ENCODE results near the gene MBD2.

GRCh38 chr18:54251606-54252390 lies 27.3 kb upstream of the MBD2 start:
- TF ChIP-seq ZNF596 (tag by site-specific recombination; IDR thresholded peaks at IDR 0.05) (no peak), ZNF274 (IDR thresholded peaks at IDR 0.05; ENCODE audit: low read length) (no peak), ZNF274 (tag by site-specific recombination; IDR thresholded peaks at IDR 0.05; ENCODE audit: borderline replicate concordance) (no peak), SP3 (tag by site-specific recombination; IDR thresholded peaks at IDR 0.05) (no peak), CTCF (tag by site-specific recombination; IDR thresholded peaks at IDR 0.05) (no peak), ZNF488 (tag by site-specific recombination; IDR thresholded peaks at IDR 0.05) (no peak), MZF1 (tag by site-specific recombination; IDR thresholded peaks at IDR 0.05; ENCODE audit: borderline replicate concordance) (no peak), PRDM10 (tag by site-specific recombination; IDR thresholded peaks at IDR 0.05) (no peak), ZNF623 (tag by site-specific recombination; IDR thresholded peaks at IDR 0.05) (no peak), KLF1 (tag by site-specific recombination; IDR thresholded peaks at IDR 0.05) (no peak), YY1 (tag by site-specific recombination; IDR thresholded peaks at IDR 0.05) (no peak), SETDB1 (IDR thresholded peaks at IDR 0.05; ENCODE audit: insufficient read length, low read length) (no peak)

Data from HEK293 (cell line).